SU-DHL-6 (cell line): ENCODE data around the gene VCAN.

ENCODE experiments used
- CTCF ChIP-seq: fragments of 200-600 bp; sonication (generic); IDR thresholded peaks from one replicate; pipeline ENCODE4 v1.5.1; 2017; ENCODE audit warnings: antibody characterized with exemption, mild to moderate bottlenecking, low read length, moderate library complexity; ENCODE audit not compliant: insufficient read depth, poor library complexity, severe bottlenecking
- EZH2phosphoT487 ChIP-seq: fragments of 200-600 bp; sonication (generic), shearing (Covaris generic); conservative IDR thresholded peaks from 2 replicates; pipeline ENCODE4 v1.6.1; 2018; ENCODE audit warnings: mild to moderate bottlenecking, antibody characterized with exemption, low read length, moderate library complexity, mixed read lengths

GRCh38 chr5:83570916-83571315, 99.4 kb downstream of the VCAN start:
- TF ChIP-seq CTCF (no peak), EZH2phosphoT487 (no peak)
